Naive B cell (primary cell): Measurements from ENCODE around the gene F10. TPM values are rescaled to one million over a fixed set of nuclear protein-coding genes. Genes with fewer than 3 reads are reported as not detected.

Source experiments
- ATAC-seq, 2 donors: fragments of 150-1000 bp; cut with Tn5 transposase; 2 replicates each; pipeline ENCODE4 v1.10.0; 2021; ENCODE audit warnings: low read depth in 2 of 2, mild to moderate bottlenecking in 2 of 2, moderate library complexity in 2 of 2
- DNase-seq: peaks from one replicate; pipeline ENCODE4 v3.0.0; 2022
- H3K27ac Mint-ChIP-seq, 6 donors: one replicate each; pipeline ENCODE4 v1.8.0; 2020 to 2022; ENCODE audit warnings: mild to moderate bottlenecking in 6 of 6, mixed read lengths in 6 of 6, moderate library complexity in 5 of 6, inconsistent platforms in 2 of 6
- H3K27me3 Mint-ChIP-seq, 3 donors: one replicate each; pipeline ENCODE4 v1.8.0; 2021 to 2022; ENCODE audit warnings: mixed read lengths in 3 of 3, mild to moderate bottlenecking in 1 of 3
- H3K36me3 Mint-ChIP-seq, 2 donors: one replicate each; pipeline ENCODE4 v1.8.0; 2020 to 2022; ENCODE audit warnings: mixed read lengths in 2 of 2, inconsistent platforms in 1 of 2, mild to moderate bottlenecking in 1 of 2
- H3K4me1 Mint-ChIP-seq, 3 donors: one replicate each; pipeline ENCODE4 v1.8.0; 2020 to 2022; ENCODE audit warnings: mixed read lengths in 3 of 3, inconsistent platforms in 1 of 3, mild to moderate bottlenecking in 1 of 3, moderate library complexity in 1 of 3
- H3K4me3 Mint-ChIP-seq, 8 donors: one replicate each; pipeline ENCODE4 v1.8.0; 2020 to 2022; ENCODE audit warnings: mild to moderate bottlenecking in 8 of 8, mixed read lengths in 8 of 8, moderate library complexity in 8 of 8, inconsistent platforms in 2 of 8
- H3K9me3 Mint-ChIP-seq, 7 donors: one replicate each; pipeline ENCODE4 v1.8.0; 2020 to 2022; ENCODE audit warnings: mixed read lengths in 7 of 7, mild to moderate bottlenecking in 5 of 7, inconsistent platforms in 2 of 7, moderate library complexity in 1 of 7
- polyA plus RNA-seq, 6 donors: library from polyadenylated mRNA; unstranded; fragments of 300-500 nt; fragmentation: Illumina TruSeq; gene quantifications; one replicate each; pipeline ENCODE4 v1.2.3, GENCODE V29; 2021; ENCODE audit warnings: low read depth in 6 of 6

Gene F10
- polyA plus RNA-seq, 6 donors from 2014 or later, result not detected

DNA sequence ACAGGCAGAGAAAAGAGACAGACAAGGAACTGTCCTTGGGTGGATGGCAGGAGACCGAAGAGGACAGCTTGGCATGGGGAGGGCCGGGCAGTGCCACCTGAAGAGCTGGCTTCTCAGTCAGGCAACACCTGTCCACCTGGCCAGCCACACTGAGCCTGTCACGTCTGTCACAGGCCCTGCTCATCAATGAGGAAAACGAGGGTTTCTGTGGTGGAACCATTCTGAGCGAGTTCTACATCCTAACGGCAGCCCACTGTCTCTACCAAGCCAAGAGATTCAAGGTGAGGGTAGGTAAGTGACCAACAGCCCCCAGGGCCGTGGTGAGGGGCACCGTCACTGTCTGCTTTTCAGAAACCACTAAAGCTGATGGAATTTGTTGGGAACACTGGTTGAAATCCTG, 24.6 kb downstream of the F10 start:
- Mint-ChIP-seq H3K4me3 (no peak overlapping the region), H3K9me3 (no peaks in the 10 kb centered on the region), H3K4me1 (peaks cover 1 to 5% (median 1%) of the 10 kb centered on the region in 3 donors), H3K27me3 (peaks cover 12 to 63% (median 37%) of the 10 kb centered on the region in 3 donors), H3K36me3 (peaks cover 0 to 7% of the 10 kb centered on the region in 2 donors), H3K27ac (peak overlapping the region in 1 of 6 donors; percentile 44)
- ATAC-seq (no peak), DNase-seq (no peak)

DNA sequence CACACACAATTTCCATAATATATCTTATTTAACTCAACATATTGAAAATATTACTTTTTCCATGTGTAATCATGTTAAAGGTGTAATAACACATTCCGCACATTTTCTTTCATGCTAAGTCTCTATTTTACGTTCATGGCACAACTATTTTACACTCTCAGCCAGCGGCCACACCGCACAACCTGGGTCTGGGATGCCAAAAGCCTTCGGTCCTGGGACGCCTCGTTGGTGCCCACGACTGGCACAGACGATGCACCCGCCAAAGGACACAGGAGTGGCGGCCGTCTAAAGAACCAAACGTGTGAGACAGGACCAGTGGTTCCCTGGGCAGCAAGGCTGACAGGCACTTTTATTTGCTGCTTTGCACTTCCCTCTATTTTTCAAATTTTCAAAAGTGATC, 25.8 kb downstream of the F10 start:
- Mint-ChIP-seq H3K4me3 (no peak overlapping the region), H3K27ac (no peak overlapping the region), H3K4me1 (peaks cover 9 to 13% (median 10%) of the 10 kb centered on the region in 3 donors), H3K36me3 (peaks cover 0 to 7% of the 10 kb centered on the region in 2 donors), H3K27me3 (peaks cover 20 to 71% (median 46%) of the 10 kb centered on the region in 3 donors), H3K9me3 (peaks cover 0 to 2% (median 0%) of the 10 kb centered on the region in 7 donors)
- ATAC-seq, result no peak
- DNase-seq, result no peak

DNA sequence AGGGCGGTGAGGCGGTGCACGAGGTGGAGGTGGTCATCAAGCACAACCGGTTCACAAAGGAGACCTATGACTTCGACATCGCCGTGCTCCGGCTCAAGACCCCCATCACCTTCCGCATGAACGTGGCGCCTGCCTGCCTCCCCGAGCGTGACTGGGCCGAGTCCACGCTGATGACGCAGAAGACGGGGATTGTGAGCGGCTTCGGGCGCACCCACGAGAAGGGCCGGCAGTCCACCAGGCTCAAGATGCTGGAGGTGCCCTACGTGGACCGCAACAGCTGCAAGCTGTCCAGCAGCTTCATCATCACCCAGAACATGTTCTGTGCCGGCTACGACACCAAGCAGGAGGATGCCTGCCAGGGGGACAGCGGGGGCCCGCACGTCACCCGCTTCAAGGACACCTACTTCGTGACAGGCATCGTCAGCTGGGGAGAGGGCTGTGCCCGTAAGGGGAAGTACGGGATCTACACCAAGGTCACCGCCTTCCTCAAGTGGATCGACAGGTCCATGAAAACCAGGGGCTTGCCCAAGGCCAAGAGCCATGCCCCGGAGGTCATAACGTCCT, 26.4 kb downstream of the F10 start:
- H3K27ac Mint-ChIP-seq, result no peak overlapping the region
- ATAC-seq (no peak), DNase-seq (no peak)
- H3K36me3 Mint-ChIP-seq, result peaks cover 0 to 7% of the 10 kb centered on the region in 2 donors
- peaks cover 10 to 13% (median 11%) of the 10 kb centered on the region in 3 donors for H3K4me1 Mint-ChIP-seq
- H3K9me3 Mint-ChIP-seq, result peaks cover 0 to 2% (median 0%) of the 10 kb centered on the region in 7 donors
- peaks cover 20 to 66% (median 46%) of the 10 kb centered on the region in 3 donors for H3K27me3 Mint-ChIP-seq
- H3K4me3 Mint-ChIP-seq, result no peak overlapping the region

DNA sequence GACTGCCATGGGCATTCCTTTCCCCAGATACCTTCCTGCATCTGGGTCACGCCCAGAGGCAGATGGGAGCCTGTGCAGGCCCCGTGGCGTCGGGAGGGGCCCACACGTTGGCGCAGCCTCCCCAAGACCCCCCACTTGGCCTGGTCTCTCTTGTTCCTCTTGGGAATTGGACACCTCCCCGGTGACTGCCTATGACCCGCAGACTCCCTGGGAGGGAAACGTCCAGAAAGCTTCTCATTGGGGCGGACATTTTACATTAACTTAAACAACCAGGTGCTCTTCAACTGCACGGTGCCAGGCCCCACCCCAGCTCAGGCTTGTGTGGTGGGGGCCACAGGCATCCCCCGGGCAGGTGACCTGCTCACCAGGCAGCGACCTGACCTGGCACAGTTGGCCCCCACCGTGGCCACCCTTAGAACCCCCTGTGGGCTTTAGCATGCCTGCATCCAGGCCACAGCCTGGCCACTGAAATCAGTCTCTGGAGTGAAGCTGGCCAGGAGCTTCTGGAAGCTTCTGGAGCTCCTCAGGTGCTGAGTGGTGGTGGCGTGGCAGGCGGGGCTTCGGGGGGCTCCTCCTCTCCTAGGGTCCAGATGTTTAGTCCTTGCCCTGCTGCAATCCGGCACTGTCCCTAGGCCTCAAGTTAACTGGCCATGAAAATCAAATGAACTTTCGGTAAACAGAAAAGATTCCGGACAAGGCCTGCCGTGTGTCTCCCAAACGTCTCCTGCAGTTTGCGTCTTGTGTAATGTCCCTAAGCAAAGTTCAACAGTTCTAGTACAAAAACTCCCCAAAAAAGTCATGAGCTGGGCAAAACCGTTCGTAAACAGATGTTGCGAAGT, 27.3 kb downstream of the F10 start:
- H3K4me3 Mint-ChIP-seq, result no peak overlapping the region
- peaks cover 12 to 13% (median 13%) of the 10 kb centered on the region in 3 donors for H3K4me1 Mint-ChIP-seq
- peaks cover 20 to 64% (median 46%) of the 10 kb centered on the region in 3 donors for H3K27me3 Mint-ChIP-seq
- H3K9me3 Mint-ChIP-seq, result peaks cover 0 to 7% (median 0%) of the 10 kb centered on the region in 7 donors
- ATAC-seq, result no peak
- peak overlapping the region in 1 of 6 donors; percentile 54 for H3K27ac Mint-ChIP-seq
- peaks cover 0 to 7% of the 10 kb centered on the region in 2 donors for H3K36me3 Mint-ChIP-seq
- DNase-seq, result no peak

DNA sequence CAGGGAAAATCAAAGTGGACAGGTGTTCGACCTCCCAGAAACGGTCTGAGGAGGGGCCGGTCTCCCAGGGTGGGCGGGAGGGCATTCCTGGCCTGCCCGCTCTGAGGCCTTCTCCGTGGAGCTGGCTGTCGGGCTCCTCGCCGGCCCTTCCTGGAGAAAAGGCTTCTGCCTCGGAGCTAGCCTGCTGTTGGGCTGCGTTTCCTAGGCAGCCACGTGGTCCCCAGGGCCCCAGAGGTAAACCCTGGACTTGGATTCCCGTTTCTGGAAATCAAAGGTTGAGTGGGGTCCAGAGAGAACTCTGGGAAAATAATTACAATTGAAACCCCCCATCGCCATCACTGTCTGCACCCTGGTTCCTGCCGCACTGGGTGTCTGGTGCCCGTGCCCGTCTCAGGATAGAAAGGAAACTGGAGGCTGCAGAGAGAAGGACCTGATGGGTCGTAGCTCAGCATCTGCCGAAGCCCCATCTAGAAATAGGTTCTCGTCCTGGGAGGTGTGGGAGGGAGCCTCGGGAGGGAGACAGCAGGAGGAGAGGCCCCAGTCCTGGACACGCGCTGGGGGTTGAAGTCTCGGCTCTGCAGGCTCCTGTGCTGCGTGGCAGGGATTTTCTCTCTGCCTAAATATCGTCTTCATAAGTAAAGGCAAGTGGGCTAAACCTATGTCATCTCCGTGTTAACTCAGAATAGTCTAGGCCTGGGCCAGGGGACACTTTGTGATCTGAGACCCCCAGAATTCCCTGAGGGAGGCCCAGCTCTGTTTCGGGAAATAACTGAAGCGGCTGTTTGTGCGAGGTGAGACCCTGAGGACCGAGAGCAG, 28.2 kb downstream of the F10 start:
- Mint-ChIP-seq H3K4me3 (peak overlapping the region in 5 of 8 donors; percentile 41 to 85 (median 45)), H3K4me1 (peaks cover 12 to 15% (median 13%) of the 10 kb centered on the region in 3 donors), H3K36me3 (peaks cover 4 to 12% of the 10 kb centered on the region in 2 donors), H3K27me3 (peaks cover 16 to 68% (median 45%) of the 10 kb centered on the region in 3 donors), H3K9me3 (peaks cover 4 to 15% (median 6%) of the 10 kb centered on the region in 7 donors), H3K27ac (peak overlapping the region in 3 of 6 donors; percentile 54 to 72 (median 56))
- ATAC-seq, result no peak
- DNase-seq, result no peak

DNA sequence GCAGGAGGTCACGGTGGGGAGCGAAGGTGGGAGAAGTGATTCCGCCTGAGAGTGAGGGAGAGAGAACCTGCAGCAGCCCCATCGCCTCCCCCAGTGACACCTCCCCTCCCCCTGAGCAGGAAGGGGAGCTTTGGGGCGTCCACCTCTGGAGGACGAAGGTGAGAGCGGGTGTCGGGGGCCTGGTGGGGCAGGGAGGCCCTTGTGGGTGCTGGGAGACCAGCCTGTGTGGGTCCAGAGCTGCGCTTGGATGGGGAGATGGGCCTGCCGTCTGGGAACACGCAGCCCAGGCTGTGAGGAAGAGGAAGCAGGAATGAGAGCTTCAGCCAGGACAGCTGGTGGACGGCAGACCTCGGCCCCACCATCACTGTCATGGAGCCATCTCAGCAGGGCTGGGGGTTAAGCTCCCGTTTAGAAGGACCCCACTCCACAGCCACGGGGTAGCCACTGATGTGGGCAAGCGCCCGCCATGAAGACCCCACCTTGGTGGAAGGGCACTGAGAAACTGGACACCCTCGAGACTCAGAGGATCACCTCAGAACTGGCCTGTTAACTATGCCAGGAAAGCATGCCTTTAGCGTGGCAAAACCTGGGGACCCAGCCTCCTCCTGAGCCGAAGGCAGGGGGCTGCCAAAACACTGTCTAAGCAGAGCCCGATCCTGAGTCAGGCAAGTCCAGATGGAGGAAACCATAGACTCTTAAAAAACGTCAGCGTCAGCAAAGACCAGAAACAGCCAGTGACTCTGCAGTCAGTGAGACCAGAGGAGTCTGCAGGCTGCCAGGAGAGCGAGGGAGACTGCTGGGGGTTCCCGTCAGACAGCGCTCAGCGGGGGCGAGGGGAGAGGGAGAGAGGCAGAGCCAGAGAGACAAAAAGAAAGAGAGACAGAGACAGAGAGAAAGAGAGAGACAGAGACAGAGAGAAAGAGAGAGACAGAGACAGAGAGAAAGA, 29.4 kb downstream of the F10 start:
- Mint-ChIP-seq H3K9me3 (peaks cover 7 to 16% (median 9%) of the 10 kb centered on the region in 7 donors), H3K4me3 (peak overlapping the region; percentile 78 to 98 (median 92)), H3K27me3 (peaks cover 9 to 59% (median 33%) of the 10 kb centered on the region in 3 donors), H3K27ac (peak overlapping the region in 4 of 6 donors; percentile 53 to 93 (median 80)), H3K4me1 (peaks cover 12 to 15% (median 13%) of the 10 kb centered on the region in 3 donors), H3K36me3 (peaks cover 5 to 15% of the 10 kb centered on the region in 2 donors)
- no peak for DNase-seq
- peak; percentile 38 to 44 for ATAC-seq

DNA sequence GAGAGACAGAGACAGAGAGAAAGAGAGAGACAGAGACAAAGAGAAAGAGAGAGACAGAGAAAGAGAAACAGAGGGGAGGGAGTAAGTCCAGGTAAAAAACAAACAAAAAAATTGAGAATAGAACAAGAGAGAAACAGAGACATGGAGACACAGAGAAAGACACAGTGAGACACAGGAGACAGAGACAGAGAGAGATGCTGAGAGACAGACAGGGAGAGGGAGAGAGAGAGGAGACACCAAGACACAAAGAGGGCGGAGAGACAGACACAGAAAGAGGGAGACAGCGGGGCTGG, 30.0 kb downstream of the F10 start:
- Mint-ChIP-seq H3K4me3 (peak overlapping the region; percentile 78 to 98 (median 92)), H3K9me3 (peaks cover 7 to 17% (median 10%) of the 10 kb centered on the region in 7 donors), H3K4me1 (peaks cover 12 to 15% (median 13%) of the 10 kb centered on the region in 3 donors), H3K36me3 (peaks cover 5 to 15% of the 10 kb centered on the region in 2 donors), H3K27ac (peak overlapping the region; percentile 29 to 93 (median 60)), H3K27me3 (peaks cover 8 to 59% (median 34%) of the 10 kb centered on the region in 3 donors)
- ATAC-seq (no peak), DNase-seq (no peak)

DNA sequence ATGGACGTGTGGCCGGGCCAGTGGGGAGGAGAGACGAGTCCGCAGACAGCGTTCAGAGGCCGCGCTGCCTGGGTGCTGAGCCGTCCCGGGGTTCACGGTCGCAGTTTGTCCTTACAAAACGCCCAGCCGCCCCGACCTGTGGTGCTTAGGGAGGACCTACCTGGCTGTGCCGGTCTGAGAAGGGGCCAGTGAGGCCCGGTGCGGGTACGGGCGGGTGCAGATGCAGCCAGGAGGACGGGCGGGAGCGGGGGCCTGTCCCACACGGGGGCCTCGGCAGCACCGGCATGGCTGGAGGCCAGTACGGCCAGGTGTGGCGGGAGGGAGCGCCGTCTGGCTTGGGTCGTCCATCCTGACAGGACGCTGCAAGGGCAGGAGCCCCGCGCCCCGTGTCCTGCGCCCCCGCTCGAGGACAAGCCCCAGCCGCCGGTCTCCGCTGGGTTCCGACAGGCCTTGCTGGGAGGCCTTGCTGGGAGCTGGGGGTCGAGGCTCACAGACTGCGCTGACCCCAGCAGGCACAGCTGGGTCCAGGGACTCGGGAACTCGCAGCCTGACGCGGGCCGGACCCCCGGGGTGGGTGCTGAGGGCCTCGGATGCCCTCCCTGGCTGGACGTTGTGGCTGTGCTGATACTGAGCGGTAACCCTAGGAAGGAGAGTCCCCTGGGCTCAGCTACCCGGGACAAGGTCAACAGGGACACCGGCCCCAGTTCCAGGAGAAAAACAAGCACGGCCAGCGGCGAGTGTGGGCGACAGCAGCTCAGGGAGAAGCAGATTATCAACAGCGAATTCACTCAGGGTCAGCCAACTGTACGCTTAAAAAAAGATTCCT, 30.6 kb downstream of the F10 start:
- Mint-ChIP-seq H3K4me3 (peak overlapping the region; percentile 78 to 98 (median 94)), H3K36me3 (peaks cover 5 to 18% of the 10 kb centered on the region in 2 donors), H3K9me3 (peaks cover 7 to 17% (median 10%) of the 10 kb centered on the region in 7 donors), H3K4me1 (peaks cover 12 to 15% (median 13%) of the 10 kb centered on the region in 3 donors), H3K27me3 (peaks cover 8 to 63% (median 39%) of the 10 kb centered on the region in 3 donors), H3K27ac (peak overlapping the region; percentile 63 to 94 (median 84))
- ATAC-seq, result peak; percentile 25 to 34
- peak; percentile 14 for DNase-seq

DNA sequence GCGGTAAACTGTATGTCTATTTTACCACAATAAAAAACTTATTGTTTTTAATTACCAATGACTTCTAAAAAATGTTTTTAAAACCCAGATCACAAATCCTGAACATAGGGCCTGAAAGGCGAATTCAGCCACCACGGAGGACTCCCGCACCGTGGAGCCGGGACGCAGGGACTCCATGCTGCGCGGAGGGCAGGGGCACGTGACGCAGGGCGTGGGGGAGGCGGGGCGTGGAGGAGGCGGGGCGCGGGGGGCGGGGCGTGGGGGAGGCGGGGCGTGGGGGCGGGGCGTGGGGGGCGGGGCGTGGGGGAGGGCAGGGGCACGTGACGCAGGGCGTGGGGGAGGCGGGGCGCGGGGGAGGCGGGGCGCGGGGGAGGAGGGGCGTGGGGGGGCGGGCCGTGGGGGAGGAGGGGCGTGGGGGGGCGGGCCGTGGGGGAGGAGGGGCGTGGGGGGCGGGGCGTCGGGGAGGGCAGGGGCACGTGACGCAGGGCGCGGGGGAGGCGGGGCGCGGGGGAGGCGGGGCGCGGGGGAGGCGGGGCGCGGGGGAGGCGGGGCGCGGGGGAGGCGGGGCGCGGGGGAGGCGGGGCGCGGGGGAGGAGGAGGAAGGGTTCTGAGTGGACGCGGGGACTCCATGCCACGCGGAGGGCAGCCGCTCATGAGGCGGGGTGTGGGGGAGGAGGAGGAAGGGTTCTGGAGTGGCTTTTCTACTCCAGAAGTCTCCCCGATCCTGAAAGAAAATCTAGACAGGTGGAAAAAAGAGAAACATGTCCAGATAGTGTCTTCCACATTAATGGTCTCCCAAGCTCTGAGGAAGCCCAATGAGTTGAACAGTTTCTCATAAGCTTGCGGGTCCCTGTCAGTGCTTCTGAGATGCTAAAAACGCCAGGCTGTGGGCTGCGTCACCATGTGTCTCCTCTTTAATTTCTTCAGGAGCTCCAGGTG, 31.5 kb downstream of the F10 start:
- Mint-ChIP-seq H3K36me3 (peaks cover 5 to 23% of the 10 kb centered on the region in 2 donors), H3K27ac (peak overlapping the region in 5 of 6 donors; percentile 50 to 94 (median 73)), H3K27me3 (peaks cover 8 to 64% (median 47%) of the 10 kb centered on the region in 3 donors), H3K4me3 (peak overlapping the region; percentile 78 to 98 (median 88)), H3K9me3 (peaks cover 7 to 17% (median 11%) of the 10 kb centered on the region in 7 donors), H3K4me1 (peaks cover 12 to 15% (median 13%) of the 10 kb centered on the region in 3 donors)
- ATAC-seq (peak; percentile 79 to 82), DNase-seq (peak; percentile 62)

DNA sequence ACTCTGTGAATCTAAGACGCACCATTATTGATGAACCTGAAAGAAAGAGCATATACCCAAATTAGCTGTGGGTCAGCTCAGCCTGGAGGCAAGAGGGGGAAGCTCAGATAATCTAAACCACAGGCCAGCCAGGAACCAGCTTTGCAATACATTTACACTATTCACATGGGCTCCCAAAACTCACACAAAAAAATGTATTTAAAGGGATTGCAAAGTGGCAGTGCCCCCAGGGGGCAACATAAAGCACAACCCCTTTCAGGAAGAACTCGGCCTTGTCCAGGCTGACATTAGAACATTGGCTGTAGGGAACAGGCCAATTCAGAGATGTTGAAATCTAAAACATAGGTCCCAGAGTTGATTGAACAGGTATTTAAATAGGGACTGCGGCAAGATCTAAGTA, 32.6 kb downstream of the F10 start:
- peaks cover 13 to 64% (median 47%) of the 10 kb centered on the region in 3 donors for H3K27me3 Mint-ChIP-seq
- peak overlapping the region in 7 of 8 donors; percentile 59 to 90 (median 64) for H3K4me3 Mint-ChIP-seq
- peaks cover 7 to 17% (median 11%) of the 10 kb centered on the region in 7 donors for H3K9me3 Mint-ChIP-seq
- peak overlapping the region in 3 of 6 donors; percentile 44 to 93 (median 73) for H3K27ac Mint-ChIP-seq
- peaks cover 12 to 15% (median 13%) of the 10 kb centered on the region in 3 donors for H3K4me1 Mint-ChIP-seq
- no peak for DNase-seq
- ATAC-seq, result no peak
- H3K36me3 Mint-ChIP-seq, result peaks cover 5 to 23% of the 10 kb centered on the region in 2 donors
